ENCODE measurements around the gene GFER. TPM values are rescaled to one million over a fixed set of nuclear protein-coding genes. Genes with fewer than 3 reads are reported as not detected.
"Not testable (repeated sequence)": the region's sequence is repeated elsewhere in the genome, so short reads cannot be mapped to it uniquely, and the experiment has no call there.

The GFER gene
- total RNA-seq, 1 donor from 2014 or later: 23.1 TPM

GRCh38 chr16:1950047-1950446 is 33.9 kb upstream of the GFER start:
- Histone ChIP-seq H3K27ac (no peak overlapping the region), H3K4me1 (no peaks in the 10 kb centered on the region), H3K27me3 (no peaks in the 10 kb centered on the region), H3K9me3 (no peaks in the 10 kb centered on the region), H3K4me3 (no peak overlapping the region), H3K36me3 (no peaks in the 10 kb centered on the region)
- no peak for DNase-seq
- intact Hi-C loops (cut with DNase I): no loop called here
- no peak for TF ChIP-seq CTCF (IDR thresholded peaks at IDR 0.05)
- ATAC-seq: no peak

GRCh38 chr16:1950559-1950958 is 33.4 kb upstream of the GFER start:
- no peaks in the 10 kb centered on the region for H3K27me3 ChIP-seq
- no peaks in the 10 kb centered on the region for H3K9me3 ChIP-seq
- no peak overlapping the region for H3K27ac ChIP-seq
- intact Hi-C loops (cut with DNase I): no loop called here
- H3K4me3 ChIP-seq: no peak overlapping the region
- ATAC-seq: no peak
- no peak for TF ChIP-seq CTCF (IDR thresholded peaks at IDR 0.05)
- no peaks in the 10 kb centered on the region for H3K4me1 ChIP-seq
- H3K36me3 ChIP-seq: no peaks in the 10 kb centered on the region
- no peak for DNase-seq

GRCh38 chr16:1953734-1954133 is 30.3 kb upstream of the GFER start:
- H3K4me3 ChIP-seq: no peak overlapping the region
- H3K36me3 ChIP-seq: no peaks in the 10 kb centered on the region
- H3K4me1 ChIP-seq: peaks cover under 1% of the 10 kb centered on the region
- H3K27ac ChIP-seq: no peak overlapping the region
- no peak for TF ChIP-seq CTCF (IDR thresholded peaks at IDR 0.05)
- no peak for ATAC-seq
- H3K9me3 ChIP-seq: no peaks in the 10 kb centered on the region
- DNase-seq: peak; percentile 64
- no peaks in the 10 kb centered on the region for H3K27me3 ChIP-seq
- intact Hi-C loops (cut with DNase I): no loop called here

- Histone ChIP-seq H3K36me3 (peaks cover 22% of the 10 kb centered on the region), H3K4me1 (peaks cover 18% of the 10 kb centered on the region)
- DNase-seq; intact Hi-C loops (cut with DNase I); H3K9me3 ChIP-seq; ATAC-seq; H3K27me3 ChIP-seq; H3K4me3 ChIP-seq; H3K27ac ChIP-seq: not testable (repeated sequence)
Observed at GRCh38 chr16:1957434-1958142, 26.4 kb upstream of the GFER start.

GRCh38 chr16:1958143-1958491 is 25.9 kb upstream of the GFER start:
- H3K9me3 ChIP-seq; ATAC-seq; H3K27me3 ChIP-seq; H3K27ac ChIP-seq; H3K4me3 ChIP-seq; intact Hi-C loops (cut with DNase I): not testable (repeated sequence)
- peaks cover 19% of the 10 kb centered on the region for H3K4me1 ChIP-seq
- peak; percentile 67 for DNase-seq
- H3K36me3 ChIP-seq: peaks cover 27% of the 10 kb centered on the region

- peak; percentile 1 for ATAC-seq
- DNase-seq: peak; percentile 69
- no peak for TF ChIP-seq CTCF (IDR thresholded peaks at IDR 0.05)
- Histone ChIP-seq H3K4me1 (peaks cover 19% of the 10 kb centered on the region), H3K4me3 (peak overlapping the region; percentile 93), H3K36me3 (peaks cover 27% of the 10 kb centered on the region), H3K27ac (peak overlapping the region; percentile 91), H3K27me3 (no peaks in the 10 kb centered on the region), H3K9me3 (no peaks in the 10 kb centered on the region)
- intact Hi-C loops (cut with DNase I): no loop called here
Observed at GRCh38 chr16:1958715-1959268, 25.2 kb upstream of the GFER start.
